ENCODE results near the gene PPT2. TPM values are rescaled to one million over a fixed set of nuclear protein-coding genes. Genes with fewer than 3 reads are reported as not detected.

The PPT2 gene
- polyA plus RNA-seq, 2 of the 4 experiments (the other 2 are of a cell fraction): 9.3 to 11.7 TPM

GRCh38 chr6:32151863-32152768 lies 1.8 kb upstream of the PPT2 start, which contains the start of gene PRRT1:
TSS of gene PRRT1 (minus strand) at chr6:32151939. CDS start at chr6:32151827, 112 bp downstream.
- ChIA-PET POLR2A (no interaction called here), CTCF (interaction anchor here (0.8 to 1.0 kb wide), 3 partner anchors 12 to 703 kb away, joined by 3 to 5 read pairs (median 3); no protein-coding TSS in a partner anchor)
- no peak for ATAC-seq
- DNase-seq (ENCODE audit: low read depth in 1 of 2, low spot score in 1 of 2): no peak
- FAIRE-seq: no peak
- H3K27ac ChIP-seq: no peak within 1 kb of the TSS
- WGBS (ENCODE audit: missing lambda C conversion rate): 88% methylated on average over 14 of the region's 24 CpGs
- peaks cover 14% of the 10 kb centered on the region; the same call in 2 of the 3 replicates for H3K4me1 ChIP-seq
- H3K4me2 ChIP-seq: peak within 1 kb of the TSS; percentile 86; the same call in 2 of the 3 replicates
- no peak for TF ChIP-seq TFCP2L1 (CRISPR knock-in tag; IDR thresholded peaks at IDR 0.05)
- TF ChIP-seq JUN (IDR thresholded peaks at IDR 0.05): no peak
- H3K9me3 ChIP-seq: no peaks in the 10 kb centered on the region
- H3K4me3 ChIP-seq: no peak within 1 kb of the TSS

GRCh38 chr6:32152769-32153563 lies 975 bp upstream of the PPT2 start:
- DNase-seq (ENCODE audit: low read depth in 1 of 2, low spot score in 1 of 2): no peak
- peak in 1 of 2 experiments; percentile 52; a peak in 1 of 6 replicates for ATAC-seq
- no peak for FAIRE-seq
- Histone ChIP-seq H3K4me3 (peak overlapping the region; percentile 59), H3K4me2 (peak overlapping the region; percentile 86), H3K4me1 (peaks cover 14% of the 10 kb centered on the region; the same call in 2 of the 3 replicates), H3K27ac (peak overlapping the region; percentile 81 to 85), H3K9me3 (no peaks in the 10 kb centered on the region)
- 79% methylated on average over 30 of the region's 35 CpGs for WGBS (ENCODE audit: missing lambda C conversion rate)
- TF ChIP-seq MAFK (IDR thresholded peaks at IDR 0.05; ENCODE audit: partially characterized antibody): no peak
- no peak for TF ChIP-seq HOXA7 (CRISPR knock-in tag; IDR thresholded peaks at IDR 0.05)
- no peak for TF ChIP-seq MAZ (IDR thresholded peaks at IDR 0.05; ENCODE audit: borderline replicate concordance, low read depth, low read length)
- no peak for TF ChIP-seq BCL3 (IDR thresholded peaks at IDR 0.05)
- no peak for TF ChIP-seq CBX2 (IDR thresholded peaks at IDR 0.05; ENCODE audit: borderline replicate concordance, low read depth)
- TF ChIP-seq HOXB5 (CRISPR knock-in tag; IDR thresholded peaks at IDR 0.05): no peak
- ChIA-PET POLR2A (interaction anchor here (1.0 kb wide), 1 partner anchor 66 kb away, joined by 3 read pairs; no protein-coding TSS in a partner anchor), CTCF (interaction anchor here (0.6 to 1.0 kb wide), 4 partner anchors 11 to 702 kb away, joined by 3 to 5 read pairs (median 3); no protein-coding TSS in a partner anchor)

- WGBS (ENCODE audit: missing lambda C conversion rate): 25% methylated on average over 8 of the region's 34 CpGs
- TF ChIP-seq ESRRA (IDR thresholded peaks at IDR 0.05; ENCODE audit: borderline replicate concordance, low read length) (no peak), POLR2A (IDR thresholded peaks at IDR 0.05; ENCODE audit: low read length) (no peak), HEYL (CRISPR knock-in tag; IDR thresholded peaks at IDR 0.05) (no peak), CTCF (IDR thresholded peaks at IDR 0.05) (peak; percentile 44), NFE2L2 (conservative IDR thresholded peaks at IDR 0.05; ENCODE audit: low read length) (no peak), ZFP36 (IDR thresholded peaks at IDR 0.05; ENCODE audit: borderline replicate concordance, partially characterized antibody) (no peak), CBX2 (IDR thresholded peaks at IDR 0.05; ENCODE audit: borderline replicate concordance, low read depth) (no peak), HOXA7 (CRISPR knock-in tag; IDR thresholded peaks at IDR 0.05) (no peak), BCL3 (IDR thresholded peaks at IDR 0.05) (no peak), FOSB (CRISPR knock-in tag; IDR thresholded peaks at IDR 0.05) (no peak), KDM5A (IDR thresholded peaks at IDR 0.05) (peak; percentile 38; the same call in 1 of the 2 replicates), ZC3H11A (IDR thresholded peaks at IDR 0.05) (no peak), RFX5 (IDR thresholded peaks at IDR 0.05) (no peak), SMC3 (IDR thresholded peaks at IDR 0.05) (peak; percentile 57), HMGXB4 (CRISPR knock-in tag; IDR thresholded peaks at IDR 0.05; ENCODE audit: borderline replicate concordance) (no peak), HES2 (IDR thresholded peaks at IDR 0.05) (no peak)
Observed at GRCh38 chr6:32154514-32155161, 697 bp downstream of the PPT2 start.

More at GRCh38 chr6:32154514-32155161, 697 bp downstream of the PPT2 start:
- ChIA-PET POLR2A (interaction anchor here (1.0 to 1.2 kb wide), 2 partner anchors 24 to 36 kb away, joined by 3 read pairs; no protein-coding TSS in a partner anchor), CTCF (interaction anchor here (0.5 to 1.9 kb wide), 15 partner anchors 10 to 544 kb away, joined by 3 to 18 read pairs (median 4); partner anchors contain the start of genes AGPAT1, ATF6B, EGFL8 and FKBPL)
- Histone ChIP-seq H3K4me3 (peak overlapping the region; percentile 59), H3K9me3 (no peaks in the 10 kb centered on the region), H3K4me1 (peaks cover 14% of the 10 kb centered on the region; the same call in 2 of the 3 replicates), H3K27ac (peak overlapping the region; percentile 81 to 85), H3K4me2 (peak overlapping the region; percentile 86)
- ATAC-seq (peak; percentile 85 to 90), DNase-seq (ENCODE audit: low read depth in 1 of 2, low spot score in 1 of 2) (peak; percentile 69 to 71), FAIRE-seq (no peak)

Data from A549 (cell line).